Measurements from ENCODE around the gene LCE1C. TPM values are rescaled to one million over a fixed set of nuclear protein-coding genes. Genes with fewer than 3 reads are reported as not detected.

Gene LCE1C
- total RNA-seq, 1 experiment from 2014 or later = not detected

Other genes with a start within 250 kb of the LCE1C start
- not detected in 2 replicates for gene LCE3E, start 239.9 kb downstream of the LCE1C start, total RNA-seq (2014; rRNA removed; shearing (Covaris generic))
- gene LCE3D, start 226.1 kb downstream of the LCE1C start, total RNA-seq (2014; rRNA removed; shearing (Covaris generic)) = not detected in 2 replicates
- gene LCE3C, start 206.4 kb downstream of the LCE1C start, total RNA-seq (2014; rRNA removed; shearing (Covaris generic)) = not detected in 2 replicates
- gene LCE3B, start 192.8 kb downstream of the LCE1C start, total RNA-seq (2014; rRNA removed; shearing (Covaris generic)) = not detected in 2 replicates
- not detected in 2 replicates for gene LCE3A, start 183.5 kb downstream of the LCE1C start, total RNA-seq (2014; rRNA removed; shearing (Covaris generic))
- gene LCE2D, start 143.3 kb downstream of the LCE1C start, total RNA-seq (2014; rRNA removed; shearing (Covaris generic)) = not detected in 2 replicates
- not detected in 2 replicates for gene LCE2C, start 131.4 kb downstream of the LCE1C start, total RNA-seq (2014; rRNA removed; shearing (Covaris generic))
- gene LCE2B, start 120.5 kb downstream of the LCE1C start, total RNA-seq (2014; rRNA removed; shearing (Covaris generic)) = not detected in 2 replicates
- not detected in 2 replicates for gene LCE2A, start 108.3 kb downstream of the LCE1C start, total RNA-seq (2014; rRNA removed; shearing (Covaris generic))
- gene LCE4A, start 98.5 kb downstream of the LCE1C start, total RNA-seq (2014; rRNA removed; shearing (Covaris generic)) = not detected in 2 replicates
- not detected in 2 replicates for gene KPRP, start 48.6 kb downstream of the LCE1C start, total RNA-seq (2014; rRNA removed; shearing (Covaris generic))
- not detected in 2 replicates for gene LCE1F, start 31.5 kb downstream of the LCE1C start, total RNA-seq (2014; rRNA removed; shearing (Covaris generic))
- gene LCE1E, start 20.4 kb downstream of the LCE1C start, total RNA-seq (2014; rRNA removed; shearing (Covaris generic)) = not detected in 2 replicates
- gene LCE1D, start 9.9 kb downstream of the LCE1C start, total RNA-seq (2014; rRNA removed; shearing (Covaris generic)) = not detected in 2 replicates
- not detected in 2 replicates for gene LCE1B, start 5.3 kb upstream of the LCE1C start, total RNA-seq (2014; rRNA removed; shearing (Covaris generic))
- gene LCE1A, start 20.8 kb upstream of the LCE1C start, total RNA-seq (2014; rRNA removed; shearing (Covaris generic)) = not detected in 2 replicates
- not detected in 2 replicates for gene LCE6A, start 36.2 kb upstream of the LCE1C start, total RNA-seq (2014; rRNA removed; shearing (Covaris generic))
- gene LCE7A, start 53.3 kb upstream of the LCE1C start, total RNA-seq (2014; rRNA removed; shearing (Covaris generic)) = not detected in 2 replicates
- not detected in 2 replicates for gene SMCP, start 71.7 kb upstream of the LCE1C start, total RNA-seq (2014; rRNA removed; shearing (Covaris generic))
- gene IVL, start 101.9 kb upstream of the LCE1C start, total RNA-seq (2014; rRNA removed; shearing (Covaris generic)) = not detected in 2 replicates
- gene SPRR5, start 140.6 kb upstream of the LCE1C start, total RNA-seq (2014; rRNA removed; shearing (Covaris generic)) = not detected in 2 replicates
- gene SPRR4, start 164.0 kb upstream of the LCE1C start, total RNA-seq (2014; rRNA removed; shearing (Covaris generic)) = not detected in 2 replicates
- gene SPRR1A, start 177.4 kb upstream of the LCE1C start, total RNA-seq (2014; rRNA removed; shearing (Covaris generic)) = not detected in 2 replicates
- not detected in 2 replicates for gene SPRR3, start 195.1 kb upstream of the LCE1C start, total RNA-seq (2014; rRNA removed; shearing (Covaris generic))
- not detected in 2 replicates for gene SPRR1B, start 224.6 kb upstream of the LCE1C start, total RNA-seq (2014; rRNA removed; shearing (Covaris generic))
- not detected in 2 replicates for gene SPRR2D, start 234.5 kb upstream of the LCE1C start, total RNA-seq (2014; rRNA removed; shearing (Covaris generic))